ENCODE data around the gene GALNT9.
"Not testable (repeated sequence)": the region's sequence is repeated elsewhere in the genome, so short reads cannot be mapped to it uniquely, and the experiment has no call there.

Gene GALNT9

GRCh38 chr12:132222096-132222807, 107.1 kb downstream of the GALNT9 start:
- no peak overlapping the region for H3K4me2 ChIP-seq (ENCODE audit: low read length, poor library complexity, severe bottlenecking)
- H3K14ac ChIP-seq (ENCODE audit: low read length in 2 of 2) = no peak overlapping the region
- no peak overlapping the region for H2BK15ac ChIP-seq (ENCODE audit: low read depth, poor library complexity, severe bottlenecking)
- H2BK5ac ChIP-seq (ENCODE audit: low read depth, low read length, poor library complexity, severe bottlenecking) = no peak overlapping the region
- H3K4me1 ChIP-seq (ENCODE audit: control insufficient read depth, insufficient read depth, low read depth, low read length) = peaks cover 10% of the 10 kb centered on the region
- no peak overlapping the region for H4K91ac ChIP-seq (ENCODE audit: low read length)
- no peak overlapping the region for H3K27ac ChIP-seq (ENCODE audit: low read length, poor library complexity, severe bottlenecking)
- no peaks in the 10 kb centered on the region for H3K79me1 ChIP-seq (replicated peaks; ENCODE audit: low read length, poor library complexity, severe bottlenecking)
- H2BK120ac ChIP-seq (ENCODE audit: low read depth, low read length) = no peak overlapping the region
- H2BK12ac ChIP-seq (ENCODE audit: low read length in 2 of 2) = no peak overlapping the region
- no peak overlapping the region for H3K23ac ChIP-seq (ENCODE audit: low read length in 2 of 2)
- no peak overlapping the region for H2AFZ ChIP-seq (ENCODE audit: low read depth, low read length)
- H3K18ac ChIP-seq (ENCODE audit: low read depth in 1 of 2, low read length in 2 of 2) = no peak overlapping the region
- no peak overlapping the region for H3K9ac ChIP-seq (ENCODE audit: low read length)
- no peak overlapping the region for H4K8ac ChIP-seq (ENCODE audit: low read length)
- WGBS = 60% methylated on average over 24 of the region's 24 CpGs
- no peak overlapping the region for H3K4me3 ChIP-seq (ENCODE audit: insufficient read depth in 1 of 2, low read depth in 1 of 2, low read length in 2 of 2)
- no peak overlapping the region for H3K4ac ChIP-seq (ENCODE audit: low read depth in 1 of 2, low read length in 2 of 2)
- no peaks in the 10 kb centered on the region for H3K36me3 ChIP-seq (ENCODE audit: control insufficient read depth in 1 of 2, insufficient read depth in 2 of 2, low read depth in 1 of 2, low read length in 2 of 2)
- peaks cover 0 to 46% of the 10 kb centered on the region in 2 experiments for H3K27me3 ChIP-seq (ENCODE audit: control insufficient read depth in 1 of 2, insufficient read depth in 1 of 2, low read length in 2 of 2)
- H3K9me3 ChIP-seq (ENCODE audit: control insufficient read depth, low read length) = peaks cover 4% of the 10 kb centered on the region
- H2AK5ac ChIP-seq (ENCODE audit: low read length, severe bottlenecking) = no peak overlapping the region
- peak; percentile 6 for DNase-seq

- not testable (repeated sequence) for H2AK5ac ChIP-seq (ENCODE audit: low read length, severe bottlenecking); H3K27ac ChIP-seq (ENCODE audit: low read length, poor library complexity, severe bottlenecking); H3K18ac ChIP-seq (ENCODE audit: low read depth in 1 of 2, low read length in 2 of 2); H3K4me1 ChIP-seq (ENCODE audit: control insufficient read depth, insufficient read depth, low read depth, low read length); H3K14ac ChIP-seq (ENCODE audit: low read length in 2 of 2); H2BK12ac ChIP-seq (ENCODE audit: low read length in 2 of 2); H2BK120ac ChIP-seq (ENCODE audit: low read depth, low read length); H4K91ac ChIP-seq (ENCODE audit: low read length); H3K36me3 ChIP-seq (ENCODE audit: control insufficient read depth in 1 of 2, insufficient read depth in 2 of 2, low read depth in 1 of 2, low read length in 2 of 2); H3K23ac ChIP-seq (ENCODE audit: low read length in 2 of 2); H3K9ac ChIP-seq (ENCODE audit: low read length); H2AFZ ChIP-seq (ENCODE audit: low read depth, low read length); H4K8ac ChIP-seq (ENCODE audit: low read length); H2BK15ac ChIP-seq (ENCODE audit: low read depth, poor library complexity, severe bottlenecking); H3K4ac ChIP-seq (ENCODE audit: low read depth in 1 of 2, low read length in 2 of 2); DNase-seq; H3K4me2 ChIP-seq (ENCODE audit: low read length, poor library complexity, severe bottlenecking); H3K79me1 ChIP-seq (replicated peaks; ENCODE audit: low read length, poor library complexity, severe bottlenecking); H3K4me3 ChIP-seq (ENCODE audit: insufficient read depth in 1 of 2, low read depth in 1 of 2, low read length in 2 of 2); H3K9me3 ChIP-seq (ENCODE audit: control insufficient read depth, low read length); H2BK5ac ChIP-seq (ENCODE audit: low read depth, low read length, poor library complexity, severe bottlenecking)
- 74% methylated on average over 11 of the region's 12 CpGs for WGBS
- H3K27me3 ChIP-seq (ENCODE audit: control insufficient read depth in 1 of 2, insufficient read depth in 1 of 2, low read length in 2 of 2) = peaks cover 0 to 54% of the 10 kb centered on the region in 2 experiments
These were observed 109.6 kb downstream of the GALNT9 start for GRCh38 chr12:132219761-132220160.

GRCh38 chr12:132219323-132219722, 110.1 kb downstream of the GALNT9 start:
- Histone ChIP-seq H3K9ac (ENCODE audit: low read length) (no peak overlapping the region), H3K4ac (ENCODE audit: low read depth in 1 of 2, low read length in 2 of 2) (no peak overlapping the region), H2BK120ac (ENCODE audit: low read depth, low read length) (no peak overlapping the region), H2BK12ac (ENCODE audit: low read length in 2 of 2) (no peak overlapping the region), H3K36me3 (ENCODE audit: control insufficient read depth in 1 of 2, insufficient read depth in 2 of 2, low read depth in 1 of 2, low read length in 2 of 2) (no peaks in the 10 kb centered on the region), H3K27me3 (ENCODE audit: control insufficient read depth in 1 of 2, insufficient read depth in 1 of 2, low read length in 2 of 2) (peaks cover 0 to 58% of the 10 kb centered on the region in 2 experiments), H3K27ac (ENCODE audit: low read length, poor library complexity, severe bottlenecking) (no peak overlapping the region), H3K9me3 (ENCODE audit: control insufficient read depth, low read length) (peaks cover 4% of the 10 kb centered on the region), H2BK15ac (ENCODE audit: low read depth, poor library complexity, severe bottlenecking) (no peak overlapping the region), H2AFZ (ENCODE audit: low read depth, low read length) (no peak overlapping the region), H3K18ac (ENCODE audit: low read depth in 1 of 2, low read length in 2 of 2) (no peak overlapping the region), H3K79me1 (replicated peaks; ENCODE audit: low read length, poor library complexity, severe bottlenecking) (no peaks in the 10 kb centered on the region), H2BK5ac (ENCODE audit: low read depth, low read length, poor library complexity, severe bottlenecking) (no peak overlapping the region), H4K8ac (ENCODE audit: low read length) (no peak overlapping the region), H3K4me3 (ENCODE audit: insufficient read depth in 1 of 2, low read depth in 1 of 2, low read length in 2 of 2) (no peak overlapping the region), H3K4me1 (ENCODE audit: control insufficient read depth, insufficient read depth, low read depth, low read length) (peaks cover 8% of the 10 kb centered on the region), H3K4me2 (ENCODE audit: low read length, poor library complexity, severe bottlenecking) (no peak overlapping the region), H2AK5ac (ENCODE audit: low read length, severe bottlenecking) (no peak overlapping the region), H3K14ac (ENCODE audit: low read length in 2 of 2) (no peak overlapping the region), H3K23ac (ENCODE audit: low read length in 2 of 2) (no peak overlapping the region), H4K91ac (ENCODE audit: low read length) (no peak overlapping the region)
- WGBS = 88% methylated on average over 13 of the region's 16 CpGs
- DNase-seq = no peak

- 79% methylated on average over 13 of the region's 13 CpGs for WGBS
These were observed 110.5 kb downstream of the GALNT9 start for GRCh38 chr12:132218915-132219314.

More at GRCh38 chr12:132218915-132219314, 110.5 kb downstream of the GALNT9 start:
- Histone ChIP-seq H3K23ac (ENCODE audit: low read length in 2 of 2) (no peak overlapping the region), H3K14ac (ENCODE audit: low read length in 2 of 2) (no peak overlapping the region), H2BK120ac (ENCODE audit: low read depth, low read length) (no peak overlapping the region), H3K36me3 (ENCODE audit: control insufficient read depth in 1 of 2, insufficient read depth in 2 of 2, low read depth in 1 of 2, low read length in 2 of 2) (no peaks in the 10 kb centered on the region), H3K27ac (ENCODE audit: low read length, poor library complexity, severe bottlenecking) (no peak overlapping the region), H3K4me3 (ENCODE audit: insufficient read depth in 1 of 2, low read depth in 1 of 2, low read length in 2 of 2) (no peak overlapping the region), H4K8ac (ENCODE audit: low read length) (no peak overlapping the region), H3K4ac (ENCODE audit: low read depth in 1 of 2, low read length in 2 of 2) (no peak overlapping the region), H2BK12ac (ENCODE audit: low read length in 2 of 2) (no peak overlapping the region), H3K18ac (ENCODE audit: low read depth in 1 of 2, low read length in 2 of 2) (no peak overlapping the region), H4K91ac (ENCODE audit: low read length) (no peak overlapping the region), H2AFZ (ENCODE audit: low read depth, low read length) (no peak overlapping the region), H3K79me1 (replicated peaks; ENCODE audit: low read length, poor library complexity, severe bottlenecking) (no peaks in the 10 kb centered on the region), H2BK15ac (ENCODE audit: low read depth, poor library complexity, severe bottlenecking) (no peak overlapping the region), H3K9ac (ENCODE audit: low read length) (no peak overlapping the region), H2AK5ac (ENCODE audit: low read length, severe bottlenecking) (no peak overlapping the region), H3K27me3 (ENCODE audit: control insufficient read depth in 1 of 2, insufficient read depth in 1 of 2, low read length in 2 of 2) (peaks cover 0 to 62% of the 10 kb centered on the region in 2 experiments), H2BK5ac (ENCODE audit: low read depth, low read length, poor library complexity, severe bottlenecking) (no peak overlapping the region), H3K9me3 (ENCODE audit: control insufficient read depth, low read length) (peaks cover 4% of the 10 kb centered on the region), H3K4me2 (ENCODE audit: low read length, poor library complexity, severe bottlenecking) (no peak overlapping the region), H3K4me1 (ENCODE audit: control insufficient read depth, insufficient read depth, low read depth, low read length) (peaks cover 8% of the 10 kb centered on the region)
- no peak for DNase-seq
